ENCODE measurements around the gene CAMK1D. TPM values are rescaled to one million over a fixed set of nuclear protein-coding genes. Genes with fewer than 3 reads are reported as not detected.

Gene CAMK1D
- total and polyA plus RNA-seq, 2 donors (not counting 3 experiments of a cell fraction or from before 2014, with no cell fraction given), result 0.37 to 4.2 TPM

DNA sequence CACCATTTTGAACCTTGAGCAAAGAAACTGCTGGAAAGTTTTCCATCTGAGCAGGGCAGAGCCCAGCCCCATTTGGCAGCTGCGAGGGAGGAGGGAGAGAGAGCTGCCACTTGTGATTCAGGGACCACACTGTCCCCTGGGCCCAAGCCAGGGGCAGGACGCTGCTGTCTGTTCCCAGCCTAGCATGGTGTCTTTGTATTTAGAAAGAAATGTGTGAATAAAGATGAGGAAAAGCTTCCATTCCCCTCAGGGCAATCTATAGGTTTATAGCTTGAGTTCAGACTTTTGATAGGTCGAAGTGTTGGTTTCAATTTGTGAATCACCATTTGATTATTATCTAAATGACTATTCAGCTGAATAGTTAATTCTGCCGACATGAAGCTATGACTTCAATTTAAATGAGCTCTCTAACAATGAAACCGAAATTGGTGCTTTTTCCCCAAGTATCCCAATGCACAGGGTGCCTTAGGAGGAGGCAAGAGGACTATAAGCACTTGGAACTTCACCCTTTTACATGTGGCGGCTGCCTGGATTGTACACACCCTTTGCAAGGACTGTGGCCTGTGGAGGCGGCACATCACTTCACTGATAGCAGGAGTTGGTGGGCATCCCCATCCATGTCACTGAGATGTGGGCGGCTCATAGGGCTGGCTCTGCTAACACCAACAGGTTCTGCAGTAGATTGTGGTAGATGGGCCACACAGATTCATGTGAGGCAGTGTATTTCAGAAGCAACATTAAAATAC, 428.7 kb downstream of the CAMK1D start:
- Histone ChIP-seq H3K79me2 (ENCODE audit: control insufficient read depth, insufficient read depth, low read length) (no peaks in the 10 kb centered on the region), H3K9me1 (replicated peaks; ENCODE audit: control insufficient read depth, extremely low read depth, insufficient read depth, low read length) (no peaks in the 10 kb centered on the region), H3K27ac (ENCODE audit: insufficient read depth, low read depth, low read length) (no peak overlapping the region), H3K9ac (replicated peaks; ENCODE audit: extremely low read depth, insufficient read depth, low read length) (no peak overlapping the region), H3K36me3 (ENCODE audit: control insufficient read depth in 2 of 2, extremely low read depth in 1 of 2, insufficient read depth in 2 of 2, low read length in 2 of 2) (no peaks in the 10 kb centered on the region), H2AFZ (ENCODE audit: low read depth, low read length) (no peak overlapping the region), H4K20me1 (replicated peaks; ENCODE audit: control insufficient read depth, extremely low read depth, insufficient read depth, low read length) (no peaks in the 10 kb centered on the region), H3K4me3 (replicated peaks in 1 of 3; ENCODE audit: insufficient read depth in 1 of 3, low read depth in 1 of 3, low read length in 3 of 3) (no peak overlapping the region), H3K4me1 (ENCODE audit: control insufficient read depth, extremely low read depth, insufficient read depth, low read length) (peaks cover 3% of the 10 kb centered on the region), H3K4me2 (ENCODE audit: insufficient read depth, low read length) (no peak overlapping the region), H3K27me3 (ENCODE audit: control insufficient read depth in 2 of 2, insufficient read depth in 2 of 2, low read length in 2 of 2) (peaks cover 0 to 2% of the 10 kb centered on the region in 2 experiments), H3K9me3 (replicated peaks; ENCODE audit: control insufficient read depth, insufficient read depth, low read length) (no peaks in the 10 kb centered on the region)
- POLR2A ChIA-PET, result no interaction called here
- FAIRE-seq (no peak), DNase-seq (ENCODE audit: low read depth, low spot score) (no peak)
- no peak for TF ChIP-seq EZH2 (IDR thresholded peaks at IDR 0.05; ENCODE audit: borderline replicate concordance, low read depth, low read length, severe bottlenecking)
- no peak for TF ChIP-seq MYC (IDR thresholded peaks at IDR 0.05; ENCODE audit: low read depth, low read length)
- TF ChIP-seq POLR2AphosphoS5 (IDR thresholded peaks at IDR 0.05; ENCODE audit: insufficient read depth, low read depth, low read length), result no peak
- no peak for TF ChIP-seq FOS (IDR thresholded peaks at IDR 0.05; ENCODE audit: borderline replicate concordance, insufficient read depth, low read length)
- TF ChIP-seq GATA2 (IDR thresholded peaks at IDR 0.05; ENCODE audit: insufficient read depth, insufficient read length, low read depth, low read length), result no peak
- TF ChIP-seq JUN (IDR thresholded peaks at IDR 0.05; ENCODE audit: borderline replicate concordance, insufficient read depth, insufficient read length, low read depth), result no peak
- TF ChIP-seq, protein P1, sequence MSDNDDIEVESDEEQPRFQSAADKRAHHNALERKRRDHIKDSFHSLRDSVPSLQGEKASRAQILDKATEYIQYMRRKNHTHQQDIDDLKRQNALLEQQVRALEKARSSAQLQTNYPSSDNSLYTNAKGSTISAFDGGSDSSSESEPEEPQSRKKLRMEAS (IDR thresholded peaks at IDR 0.05; ENCODE audit: insufficient read depth, insufficient read length), result no peak
- TF ChIP-seq POLR2A (IDR thresholded peaks at IDR 0.05; ENCODE audit: low read depth, low read length), result no peak
- TF ChIP-seq, protein P2, sequence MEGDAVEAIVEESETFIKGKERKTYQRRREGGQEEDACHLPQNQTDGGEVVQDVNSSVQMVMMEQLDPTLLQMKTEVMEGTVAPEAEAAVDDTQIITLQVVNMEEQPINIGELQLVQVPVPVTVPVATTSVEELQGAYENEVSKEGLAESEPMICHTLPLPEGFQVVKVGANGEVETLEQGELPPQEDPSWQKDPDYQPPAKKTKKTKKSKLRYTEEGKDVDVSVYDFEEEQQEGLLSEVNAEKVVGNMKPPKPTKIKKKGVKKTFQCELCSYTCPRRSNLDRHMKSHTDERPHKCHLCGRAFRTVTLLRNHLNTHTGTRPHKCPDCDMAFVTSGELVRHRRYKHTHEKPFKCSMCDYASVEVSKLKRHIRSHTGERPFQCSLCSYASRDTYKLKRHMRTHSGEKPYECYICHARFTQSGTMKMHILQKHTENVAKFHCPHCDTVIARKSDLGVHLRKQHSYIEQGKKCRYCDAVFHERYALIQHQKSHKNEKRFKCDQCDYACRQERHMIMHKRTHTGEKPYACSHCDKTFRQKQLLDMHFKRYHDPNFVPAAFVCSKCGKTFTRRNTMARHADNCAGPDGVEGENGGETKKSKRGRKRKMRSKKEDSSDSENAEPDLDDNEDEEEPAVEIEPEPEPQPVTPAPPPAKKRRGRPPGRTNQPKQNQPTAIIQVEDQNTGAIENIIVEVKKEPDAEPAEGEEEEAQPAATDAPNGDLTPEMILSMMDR (IDR thresholded peaks at IDR 0.05; ENCODE audit: extremely low read depth in 1 of 2, insufficient read depth in 1 of 2, low read depth in 1 of 2, low read length in 2 of 2), result no peak
- intact Hi-C loops (cut with micrococcal nuclease), result no loop called here
- dilution Hi-C loops (cut with MboI; ENCODE audit: extremely low pct_ligation_motif_present, low sequenced_read_pairs), result no loop called here
- CTCF ChIA-PET, result interaction anchor here (1.8 to 3.1 kb wide), 2 partner anchors 70 to 124 kb away, joined by 4 to 17 read pairs; no protein-coding TSS in a partner anchor
- BruUV-seq (replicated peaks), result no TSS peak

Data from endothelial cell of umbilical vein (primary cell).